GM08714 (cell line): ENCODE data around the gene CDKAL1.
"Not testable (repeated sequence)": the region's sequence is repeated elsewhere in the genome, so short reads cannot be mapped to it uniquely, and the experiment has no call there.

ENCODE experiments used
- H3K4me3 ChIP-seq: fragments of 200-500 bp; sonication (Bioruptor generic); 2 replicates; pipeline ENCODE4 v1.5.1; 2014; ENCODE audit warnings: mild to moderate bottlenecking, low read length, inconsistent platforms
- ZNF274 ChIP-seq: IDR thresholded peaks from 2 replicates; pipeline ENCODE4 v1.6.1; 2012; ENCODE audit warnings: mild to moderate bottlenecking, low read depth, low read length

The CDKAL1 gene

GRCh38 chr6:20630617-20631548 is 96.6 kb downstream of the CDKAL1 start:
- no peak for TF ChIP-seq ZNF274
- H3K4me3 ChIP-seq = no peak overlapping the region

- H3K4me3 ChIP-seq = no peak overlapping the region
- TF ChIP-seq ZNF274 = no peak
These were observed 97.3 kb downstream of the CDKAL1 start for GRCh38 chr6:20631549-20631924.

GRCh38 chr6:20632696-20633095 is 98.4 kb downstream of the CDKAL1 start:
- no peak overlapping the region for H3K4me3 ChIP-seq
- no peak for TF ChIP-seq ZNF274

GRCh38 chr6:20633566-20634340 is 99.5 kb downstream of the CDKAL1 start:
- H3K4me3 ChIP-seq = no peak overlapping the region
- TF ChIP-seq ZNF274 = no peak

GRCh38 chr6:20639161-20639560 is 104.9 kb downstream of the CDKAL1 start:
- no peak for TF ChIP-seq ZNF274
- H3K4me3 ChIP-seq = no peak overlapping the region

GRCh38 chr6:20640181-20640580 is 105.9 kb downstream of the CDKAL1 start:
- no peak overlapping the region for H3K4me3 ChIP-seq
- TF ChIP-seq ZNF274 = no peak

- no peak for TF ChIP-seq ZNF274
- H3K4me3 ChIP-seq = no peak overlapping the region
These were observed 108.2 kb downstream of the CDKAL1 start for GRCh38 chr6:20642441-20642840.

GRCh38 chr6:20644667-20645370 is 110.6 kb downstream of the CDKAL1 start:
- no peak overlapping the region for H3K4me3 ChIP-seq
- no peak for TF ChIP-seq ZNF274

GRCh38 chr6:20645572-20645971 is 111.3 kb downstream of the CDKAL1 start:
- H3K4me3 ChIP-seq = not testable (repeated sequence)

- no peak for TF ChIP-seq ZNF274
- no peak overlapping the region for H3K4me3 ChIP-seq
These were observed 113.3 kb downstream of the CDKAL1 start for GRCh38 chr6:20647585-20647984.

- not testable (repeated sequence) for H3K4me3 ChIP-seq
These were observed 115.6 kb downstream of the CDKAL1 start for GRCh38 chr6:20649696-20650470.

GRCh38 chr6:20652299-20653084 is 118.2 kb downstream of the CDKAL1 start:
- TF ChIP-seq ZNF274 = no peak
- H3K4me3 ChIP-seq = no peak overlapping the region

- no peak for TF ChIP-seq ZNF274
These were observed 118.8 kb downstream of the CDKAL1 start for GRCh38 chr6:20653085-20653479.

More at GRCh38 chr6:20653085-20653479, 118.8 kb downstream of the CDKAL1 start:
- no peak overlapping the region for H3K4me3 ChIP-seq
